ENCODE results near the gene UNC13A.

- TF ChIP-seq CTCF (conservative IDR thresholded peaks at IDR 0.05) = no peak
- no peak for TF ChIP-seq ZFX (IDR thresholded peaks at IDR 0.05)
These were observed 55.6 kb downstream of the UNC13A start for GRCh38 chr19:17632577-17632976.
